LoVo (cell line): ENCODE results near the gene COPZ2.
"Not testable (repeated sequence)": the region's sequence is repeated elsewhere in the genome, so short reads cannot be mapped to it uniquely, and the experiment has no call there.

Source experiments
- DNase-seq: peaks from one replicate; pipeline ENCODE4 v3.0.0-alpha.2; 2016; ENCODE audit warnings: low spot score

The COPZ2 gene

GRCh38 chr17:48055531-48056245 is 18.1 kb upstream of the COPZ2 start:
- DNase-seq: peak; percentile 42

DNA sequence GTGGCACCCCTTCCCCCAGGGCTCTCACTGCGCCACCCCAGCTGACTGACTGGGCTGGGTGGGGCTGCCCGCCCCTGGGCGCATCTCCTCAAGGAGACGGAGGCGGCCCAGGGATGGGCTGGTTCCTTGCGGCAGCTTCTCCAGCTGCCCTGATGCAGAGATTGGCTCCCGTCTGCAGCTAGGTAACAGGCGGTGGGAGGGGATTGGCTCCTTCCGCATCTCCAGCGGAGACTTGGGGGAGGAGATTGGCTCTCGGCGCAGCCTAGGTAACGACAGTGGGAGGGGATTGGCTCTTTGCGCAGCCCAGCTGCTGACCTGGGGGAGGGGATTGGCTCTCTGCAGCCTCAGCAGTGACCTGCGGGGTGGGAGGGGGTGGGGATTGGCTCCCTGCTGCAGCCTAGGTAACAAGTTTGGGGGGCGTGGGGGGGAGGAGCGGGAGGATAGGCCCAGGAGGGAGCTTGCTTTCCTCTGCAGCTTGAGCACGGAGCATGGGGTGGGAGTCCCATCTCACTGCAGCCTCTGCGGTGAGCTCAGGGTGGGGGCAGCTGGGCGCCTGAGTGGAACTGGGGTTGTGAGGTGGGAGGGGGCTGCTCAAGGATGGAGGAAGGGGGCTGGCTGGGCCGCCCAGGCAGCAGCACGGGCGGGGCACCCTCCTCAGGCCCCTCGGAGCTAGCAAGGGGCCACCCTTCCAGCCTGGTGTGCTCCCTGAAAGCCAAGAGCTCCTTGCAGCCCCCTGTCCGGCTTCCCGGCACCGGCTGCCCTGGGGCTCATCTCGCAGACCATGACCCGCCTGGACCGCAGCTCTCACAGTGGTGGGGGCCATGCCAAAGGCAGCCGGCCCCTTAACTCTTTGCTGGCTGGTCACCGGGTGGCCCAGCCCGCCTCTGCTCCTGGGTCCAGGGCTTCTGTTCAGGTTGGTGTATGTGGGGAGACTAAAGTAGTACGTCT is 16.9 kb upstream of the COPZ2 start:
- DNase-seq: no peak

GRCh38 chr17:48053758-48054237 is 16.2 kb upstream of the COPZ2 start:
- no peak for DNase-seq

GRCh38 chr17:48052956-48053757 is 15.6 kb upstream of the COPZ2 start:
- DNase-seq: no peak

GRCh38 chr17:48051706-48052486 is 14.3 kb upstream of the COPZ2 start:
- no peak for DNase-seq

GRCh38 chr17:48051283-48051682 is 13.7 kb upstream of the COPZ2 start:
- DNase-seq: no peak

DNA sequence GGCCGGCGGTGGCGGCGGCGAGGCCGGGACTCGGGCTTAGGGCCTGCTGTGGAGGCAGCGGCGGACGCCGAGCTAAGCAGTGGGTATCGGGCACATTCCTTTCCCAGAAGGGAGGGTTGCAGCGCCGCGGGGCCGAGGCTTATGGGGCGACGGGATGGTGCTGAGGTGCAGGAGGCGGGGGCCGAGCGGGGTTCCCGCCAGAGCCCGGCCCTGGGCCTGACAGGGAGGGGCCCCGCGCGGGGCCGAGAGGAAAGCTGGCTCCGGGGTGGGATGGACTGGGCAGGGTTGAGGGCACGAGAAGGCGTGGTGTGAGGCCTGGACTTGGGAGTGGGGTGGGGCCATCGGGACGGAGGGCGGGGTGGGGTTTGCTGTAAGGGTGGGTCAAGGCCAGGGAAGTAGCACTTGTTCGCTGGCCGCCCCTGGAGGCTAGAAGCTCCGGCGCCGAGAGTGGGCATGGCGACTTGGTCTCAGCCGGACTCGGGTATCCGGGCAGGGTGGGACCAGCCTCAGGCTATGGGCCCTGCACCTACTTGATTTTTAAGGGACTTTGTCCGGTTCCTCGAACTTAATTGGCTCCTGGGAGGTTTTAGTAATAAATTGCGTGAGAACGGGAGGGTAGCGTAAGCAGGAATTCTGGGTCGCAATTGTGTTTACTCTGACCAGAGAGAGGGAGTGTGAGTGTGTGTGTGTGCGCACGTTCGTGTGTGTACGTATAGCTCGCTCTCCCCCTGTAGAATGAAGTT is 11.0 kb upstream of the COPZ2 start:
- DNase-seq: peak; percentile 91

DNA sequence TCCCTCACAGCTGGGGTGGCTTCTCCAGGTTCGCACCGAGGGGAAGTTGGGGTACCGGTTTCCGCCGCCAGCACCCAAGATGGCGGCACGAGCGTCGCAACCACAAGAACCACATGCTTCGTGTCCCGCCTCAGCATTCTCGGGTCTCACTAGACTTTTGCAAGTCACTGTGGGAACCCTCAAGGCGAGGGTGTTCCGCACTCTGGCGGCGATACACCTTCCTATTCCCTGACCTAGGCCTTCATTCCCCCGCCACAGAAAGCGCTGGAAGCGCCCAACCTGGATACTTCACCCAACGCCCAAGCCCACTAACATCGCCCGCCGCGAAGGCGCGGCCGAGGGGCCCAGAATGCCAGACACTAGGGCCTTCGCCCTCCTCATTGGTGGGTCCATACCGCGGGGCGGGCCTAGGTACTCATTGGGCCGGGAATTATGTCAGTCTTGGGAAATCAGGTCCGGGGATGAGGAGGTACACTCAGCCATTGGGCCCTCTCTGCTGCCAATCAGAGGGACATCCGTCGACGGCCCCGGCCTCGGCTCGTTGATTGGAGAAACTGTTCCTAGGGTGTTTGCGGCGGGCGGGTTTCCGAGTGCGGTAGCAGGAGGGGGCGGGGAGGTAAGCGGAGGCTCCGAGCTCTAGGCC is 10.3 kb upstream of the COPZ2 start, which contains the start of gene NFE2L1:
TSS of gene NFE2L1 (plus strand) at position 619 of the 643 bp plus-strand sequence. CDS start 2,760 bp downstream, outside the sequence.
- DNase-seq: peak; percentile 99

- no peak for DNase-seq
Measured at GRCh38 chr17:48047113-48047740, 9.6 kb upstream of the COPZ2 start.

- no peak for DNase-seq
Measured at GRCh38 chr17:48046296-48046695, 8.7 kb upstream of the COPZ2 start.

DNA sequence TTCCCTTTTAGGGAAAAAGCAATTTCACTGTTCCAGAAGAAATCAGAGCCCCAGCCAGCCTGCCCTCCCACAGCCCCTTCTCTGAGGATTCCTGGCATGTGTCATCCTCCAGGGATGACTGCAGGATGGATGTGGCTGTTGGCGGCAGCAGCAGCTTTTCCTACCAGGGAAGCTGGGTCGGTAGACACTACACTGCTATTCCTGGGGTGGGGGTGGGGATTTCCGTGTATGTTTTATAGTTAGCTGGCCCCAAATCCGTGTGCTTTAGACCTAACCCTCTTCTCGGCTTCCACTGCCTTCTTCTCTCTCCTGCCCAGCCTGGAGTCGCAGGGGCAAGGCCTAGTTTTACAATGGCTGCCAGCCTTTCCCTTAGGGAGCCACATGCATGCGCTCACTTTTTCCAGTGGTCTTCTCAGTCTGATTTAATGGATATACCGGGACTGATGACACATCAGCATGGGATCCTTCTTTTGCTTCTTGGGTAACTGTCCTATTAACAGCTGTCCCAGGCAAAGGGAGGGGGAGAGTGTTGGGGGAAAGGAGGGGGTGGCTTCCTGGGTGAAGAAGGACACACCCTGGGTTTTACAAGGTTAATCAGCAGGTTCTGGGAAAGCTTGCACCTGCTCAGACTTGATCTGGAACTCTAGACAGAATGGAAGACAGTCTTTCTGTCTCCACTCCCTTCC is 7.9 kb upstream of the COPZ2 start:
- peak; percentile 38 for DNase-seq

- DNase-seq: no peak
Measured at GRCh38 chr17:48044851-48045250, 7.3 kb upstream of the COPZ2 start.

DNA sequence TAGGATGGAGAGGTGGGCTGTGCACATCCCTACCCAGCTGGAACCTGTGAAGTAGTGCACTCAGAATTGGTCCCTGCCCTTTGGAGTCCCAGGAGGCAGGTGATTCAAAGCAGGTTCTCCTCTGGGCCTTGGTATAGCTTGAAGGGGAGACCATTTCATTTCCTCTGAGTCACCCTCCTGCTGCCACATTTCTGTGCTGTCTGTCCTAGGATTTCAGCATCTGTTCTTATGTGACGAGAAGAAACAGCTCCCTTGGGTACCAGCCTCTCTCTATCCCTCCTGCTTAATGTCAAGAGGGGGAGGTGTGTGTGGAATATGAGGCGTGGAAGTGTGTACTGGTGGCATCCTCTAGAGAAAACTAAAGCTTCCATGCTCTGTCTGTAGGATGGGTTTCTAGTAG is 5.6 kb upstream of the COPZ2 start:
- no peak for DNase-seq

DNA sequence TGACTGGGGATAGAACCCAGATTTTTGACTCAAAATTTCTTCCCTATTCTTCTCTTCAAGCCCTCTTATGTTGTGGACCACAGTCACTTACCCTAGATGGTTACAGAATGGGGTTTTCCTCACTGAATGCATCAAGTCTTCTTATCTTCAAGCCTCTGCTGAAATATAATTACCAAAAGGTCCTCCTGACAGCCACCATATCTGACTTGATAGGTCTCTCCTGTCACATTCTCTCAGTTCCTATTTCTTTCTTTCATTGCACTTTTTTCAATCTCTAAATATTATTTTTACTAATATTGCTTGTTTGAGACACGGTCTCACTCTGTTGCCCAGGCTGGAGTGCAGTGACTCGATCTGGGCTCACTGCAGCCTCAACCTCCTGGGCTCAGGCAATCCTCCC is 1.1 kb upstream of the COPZ2 start:
- no peak for DNase-seq

GRCh38 chr17:48037838-48038323 is 284 bp upstream of the COPZ2 start:
- no peak for DNase-seq

- DNase-seq: no peak
Measured at GRCh38 chr17:48036693-48037035, 933 bp downstream of the COPZ2 start.

- DNase-seq: not testable (repeated sequence)
Measured at GRCh38 chr17:48034734-48035133, 2.9 kb downstream of the COPZ2 start.

GRCh38 chr17:48031966-48032365 is 5.6 kb downstream of the COPZ2 start:
- DNase-seq: no peak

DNA sequence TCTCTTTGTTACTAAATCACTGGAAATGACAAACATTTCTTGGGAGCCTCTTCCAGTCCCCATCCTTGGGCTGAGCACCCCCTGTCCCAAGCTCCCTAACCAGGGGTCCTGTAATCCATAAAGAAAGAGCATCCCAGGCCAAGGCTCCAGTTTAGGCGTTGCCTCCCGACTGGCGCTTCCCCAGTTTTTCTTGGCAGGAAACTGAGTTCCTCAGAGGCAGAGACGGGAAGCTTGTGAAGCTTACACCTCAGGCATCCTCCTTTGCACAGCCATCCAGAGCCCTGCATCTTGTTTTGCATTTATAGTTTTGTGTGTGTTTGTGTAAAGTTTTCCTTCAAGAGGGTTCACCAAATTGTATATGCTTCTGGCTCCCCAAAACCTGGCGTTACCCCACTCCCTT is 7.1 kb downstream of the COPZ2 start:
- DNase-seq: no peak
